Hepatocyte (in vitro differentiated cells): Measurements from ENCODE around the gene MOB3B. TPM values are rescaled to one million over a fixed set of nuclear protein-coding genes. Genes with fewer than 3 reads are reported as not detected.

ENCODE experiments used
- DNase-seq: peaks from one replicate; pipeline ENCODE4 v3.0.0-alpha.2; 2016; ENCODE audit warnings: low spot score
- H2AFZ ChIP-seq: fragments of 200-600 bp; sonication (generic); 2 replicates; pipeline ENCODE4 v1.6.0; 2016; ENCODE audit warnings: antibody characterized with exemption, mild to moderate bottlenecking
- H3K27ac ChIP-seq: fragments of 200-600 bp; sonication (generic); 2 replicates; pipeline ENCODE4 v1.5.1; 2016; ENCODE audit warnings: mild to moderate bottlenecking
- H3K27me3 ChIP-seq: fragments of 200-600 bp; sonication (generic); 2 replicates; pipeline ENCODE4 v1.6.1; 2016
- H3K36me3 ChIP-seq: fragments of 200-600 bp; sonication (generic); replicated peaks from 2 replicates; pipeline ENCODE4 v1.5.1; 2016; ENCODE audit warnings: low read depth; ENCODE audit not compliant: insufficient read depth
- H3K4me1 ChIP-seq: fragments of 200-600 bp; sonication (generic); 2 replicates; pipeline ENCODE4 v1.5.1; 2016; ENCODE audit warnings: mild to moderate bottlenecking, moderate library complexity; ENCODE audit not compliant: insufficient read depth
- H3K4me2 ChIP-seq: fragments of 200-600 bp; sonication (generic); 2 replicates; pipeline ENCODE4 v1.6.0; 2016
- H3K4me3 ChIP-seq: fragments of 200-600 bp; sonication (generic); 2 replicates; pipeline ENCODE4 v1.5.1; 2016; ENCODE audit warnings: mild to moderate bottlenecking
- H3K79me2 ChIP-seq: fragments of 200-600 bp; sonication (generic); 2 replicates; pipeline ENCODE4 v1.6.0; 2017; ENCODE audit warnings: mild to moderate bottlenecking
- H3K9me2 ChIP-seq: fragments of 200-600 bp; sonication (generic); replicated peaks from 2 replicates; pipeline ENCODE4 v1.6.0; 2017; ENCODE audit warnings: mild to moderate bottlenecking; ENCODE audit not compliant: insufficient read depth
- H3K9me3 ChIP-seq: fragments of 200-600 bp; sonication (generic); 2 replicates; pipeline ENCODE4 v1.5.1; 2016; ENCODE audit warnings: low read depth, mild to moderate bottlenecking
- H4K20me1 ChIP-seq: fragments of 200-600 bp; sonication (generic); 2 replicates; pipeline ENCODE4 v1.6.0; 2016; ENCODE audit warnings: mild to moderate bottlenecking; ENCODE audit not compliant: insufficient read depth, poor library complexity, severe bottlenecking
- EZH2 ChIP-seq: fragments of 200-600 bp; sonication (generic); IDR thresholded peaks from 2 replicates; pipeline ENCODE4 v1.6.1; 2016; ENCODE audit warnings: antibody characterized with exemption, mild to moderate bottlenecking, borderline replicate concordance
- EZH2phosphoT487 ChIP-seq: fragments of 200-600 bp; sonication (generic); IDR thresholded peaks from one replicate; pipeline ENCODE4 v1.6.1; 2018; ENCODE audit warnings: antibody characterized with exemption, mild to moderate bottlenecking, low read depth, moderate library complexity; ENCODE audit not compliant: unreplicated experiment, severe bottlenecking
- WGBS: methylation state at CpG from one replicate; pipeline ENCODE4 v1.1.6; 2016; ENCODE audit warnings: low lambda C conversion rate; ENCODE audit errors: missing lambda C conversion rate; 5-methylcytosine and 5-hydroxymethylcytosine counted together
- polyA plus RNA-seq: library from polyadenylated mRNA; unstranded; fragments of >200 nt; fragmentation: Nextera tagmentation; extraction: Ambion mirVana; gene quantifications from 2 replicates; pipeline ENCODE4 v1.2.1, GENCODE V29; 2016
- total RNA-seq: library from RNA; depleted of rRNA; stranded (reverse); fragments of >200 nt; gene quantifications from 2 replicates; pipeline ENCODE4 v1.2.3, GENCODE V29; 2014
- TF ChIP-seq, protein P1 (sequence below): fragments of 200-600 bp; sonication (generic); IDR thresholded peaks from 2 replicates; pipeline ENCODE4 v1.5.1; 2016; ENCODE audit warnings: antibody characterized with exemption, mild to moderate bottlenecking; ENCODE audit not compliant: poor library complexity

Gene MOB3B
- total and polyA plus RNA-seq, 2 experiments from 2014 or later, result 13.3 to 13.5 TPM

- Histone ChIP-seq H3K27me3 (no peaks in the 10 kb centered on the region), H3K36me3 (no peaks in the 10 kb centered on the region), H3K4me2 (no peak overlapping the region), H3K4me1 (no peaks in the 10 kb centered on the region), H4K20me1 (no peaks in the 10 kb centered on the region), H3K9me2 (no peaks in the 10 kb centered on the region), H3K4me3 (no peak overlapping the region), H3K27ac (no peak overlapping the region), H3K79me2 (peaks cover 44% of the 10 kb centered on the region), H3K9me3 (no peaks in the 10 kb centered on the region), H2AFZ (no peak overlapping the region)
- 76% methylated on average over 5 of the region's 5 CpGs for WGBS
- DNase-seq, result no peak
- TF ChIP-seq EZH2, result no peak
- TF ChIP-seq, protein P1, sequence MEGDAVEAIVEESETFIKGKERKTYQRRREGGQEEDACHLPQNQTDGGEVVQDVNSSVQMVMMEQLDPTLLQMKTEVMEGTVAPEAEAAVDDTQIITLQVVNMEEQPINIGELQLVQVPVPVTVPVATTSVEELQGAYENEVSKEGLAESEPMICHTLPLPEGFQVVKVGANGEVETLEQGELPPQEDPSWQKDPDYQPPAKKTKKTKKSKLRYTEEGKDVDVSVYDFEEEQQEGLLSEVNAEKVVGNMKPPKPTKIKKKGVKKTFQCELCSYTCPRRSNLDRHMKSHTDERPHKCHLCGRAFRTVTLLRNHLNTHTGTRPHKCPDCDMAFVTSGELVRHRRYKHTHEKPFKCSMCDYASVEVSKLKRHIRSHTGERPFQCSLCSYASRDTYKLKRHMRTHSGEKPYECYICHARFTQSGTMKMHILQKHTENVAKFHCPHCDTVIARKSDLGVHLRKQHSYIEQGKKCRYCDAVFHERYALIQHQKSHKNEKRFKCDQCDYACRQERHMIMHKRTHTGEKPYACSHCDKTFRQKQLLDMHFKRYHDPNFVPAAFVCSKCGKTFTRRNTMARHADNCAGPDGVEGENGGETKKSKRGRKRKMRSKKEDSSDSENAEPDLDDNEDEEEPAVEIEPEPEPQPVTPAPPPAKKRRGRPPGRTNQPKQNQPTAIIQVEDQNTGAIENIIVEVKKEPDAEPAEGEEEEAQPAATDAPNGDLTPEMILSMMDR, result no peak
These were observed 84.5 kb downstream of the MOB3B start for GRCh38 chr9:27445057-27445595.

- TF ChIP-seq, protein P1, result no peak
- no peak for TF ChIP-seq EZH2
- no peak for TF ChIP-seq EZH2phosphoT487
- Histone ChIP-seq H3K9me3 (no peaks in the 10 kb centered on the region), H3K4me2 (no peak overlapping the region), H3K4me3 (no peak overlapping the region), H3K36me3 (no peaks in the 10 kb centered on the region), H3K79me2 (peaks cover 30% of the 10 kb centered on the region), H3K9me2 (no peaks in the 10 kb centered on the region), H3K27ac (peak overlapping the region; percentile 12), H3K27me3 (no peaks in the 10 kb centered on the region), H4K20me1 (no peaks in the 10 kb centered on the region), H2AFZ (no peak overlapping the region), H3K4me1 (peaks cover 12% of the 10 kb centered on the region)
- 88% methylated on average over 4 of the region's 4 CpGs for WGBS
- no peak for DNase-seq
These were observed 87.2 kb downstream of the MOB3B start for GRCh38 chr9:27442464-27442863.

- no peaks in the 10 kb centered on the region for H4K20me1 ChIP-seq
- H3K79me2 ChIP-seq, result peaks cover 28% of the 10 kb centered on the region
- DNase-seq, result no peak
- no peak overlapping the region for H2AFZ ChIP-seq
- H3K9me3 ChIP-seq, result no peaks in the 10 kb centered on the region
- H3K4me3 ChIP-seq, result no peak overlapping the region
- no peaks in the 10 kb centered on the region for H3K27me3 ChIP-seq
- no peaks in the 10 kb centered on the region for H3K36me3 ChIP-seq
- TF ChIP-seq EZH2phosphoT487 (no peak), EZH2 (no peak)
- TF ChIP-seq, protein P1, result no peak
- H3K9me2 ChIP-seq, result no peaks in the 10 kb centered on the region
- H3K27ac ChIP-seq, result peak overlapping the region; percentile 50
- WGBS, result 98% methylated on average over 4 of the region's 4 CpGs
- H3K4me2 ChIP-seq, result no peak overlapping the region
- H3K4me1 ChIP-seq, result peaks cover 12% of the 10 kb centered on the region
These were observed 87.9 kb downstream of the MOB3B start for GRCh38 chr9:27441741-27442070.
